NCI-H146 (cell line): ENCODE measurements around the gene RPS6KA3.
"Not testable (repeated sequence)": the region's sequence is repeated elsewhere in the genome, so short reads cannot be mapped to it uniquely, and the experiment has no call there.

ENCODE experiments used
- DNase-seq: peaks from one replicate; lab custom pipeline; 2025; lab: John Stamatoyannopoulos, UW

RPS6KA3 gene

GRCh38 chrX:20218836-20219505 is 47.7 kb downstream of the RPS6KA3 start:
- no peak for DNase-seq

GRCh38 chrX:20217906-20218305 is 48.8 kb downstream of the RPS6KA3 start:
- DNase-seq, result no peak

- peak; percentile 3 for DNase-seq
Observed at GRCh38 chrX:20217271-20217670, 49.4 kb downstream of the RPS6KA3 start.

DNA sequence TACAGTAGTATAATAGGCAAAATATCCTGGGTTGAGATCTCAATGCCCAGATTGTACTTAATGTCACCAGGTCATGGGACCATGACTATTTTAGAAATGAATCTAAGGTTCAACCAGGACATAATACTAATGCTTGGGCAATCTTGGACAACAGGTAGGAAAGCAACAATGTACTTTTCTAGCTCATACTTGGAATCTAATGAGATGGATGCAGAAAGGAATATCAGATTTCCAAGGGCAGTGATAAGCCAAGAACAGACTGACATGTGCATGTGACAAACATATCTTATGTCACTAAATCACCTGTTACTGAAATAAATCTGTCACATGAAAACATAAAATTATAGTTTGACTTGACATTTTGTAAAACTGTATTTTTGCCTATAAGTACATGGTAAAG is 51.1 kb downstream of the RPS6KA3 start:
- DNase-seq, result no peak

DNA sequence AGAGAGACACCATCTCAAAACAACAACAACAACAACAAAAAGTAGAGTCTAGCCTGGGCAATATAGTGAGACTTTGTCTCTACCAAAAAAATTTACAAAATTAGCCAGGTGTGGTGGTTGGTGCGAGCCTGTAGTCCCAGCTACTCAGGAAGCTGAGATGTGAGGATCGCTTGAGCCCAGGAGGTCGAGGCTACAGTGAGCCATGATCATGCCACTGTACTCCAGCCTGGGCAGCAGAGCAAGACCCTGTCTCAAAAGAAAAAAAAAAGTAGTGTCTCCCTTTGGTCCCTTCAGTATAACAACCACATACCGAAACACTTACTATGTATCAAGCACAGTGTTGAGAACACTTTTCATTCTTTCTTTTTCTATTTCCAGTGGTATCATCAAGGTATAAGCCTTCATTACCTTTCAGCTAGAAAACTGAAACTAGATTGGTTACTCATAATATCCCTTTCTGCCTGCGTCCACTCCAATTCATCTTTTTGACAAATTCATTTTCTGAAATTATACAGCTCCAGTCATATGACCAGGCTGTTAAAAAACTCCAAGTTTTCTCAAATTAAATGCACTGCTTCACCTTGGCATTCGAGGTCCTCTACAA is 54.1 kb downstream of the RPS6KA3 start:
- no peak for DNase-seq

GRCh38 chrX:20211261-20211786 is 55.4 kb downstream of the RPS6KA3 start:
- DNase-seq, result no peak

DNA sequence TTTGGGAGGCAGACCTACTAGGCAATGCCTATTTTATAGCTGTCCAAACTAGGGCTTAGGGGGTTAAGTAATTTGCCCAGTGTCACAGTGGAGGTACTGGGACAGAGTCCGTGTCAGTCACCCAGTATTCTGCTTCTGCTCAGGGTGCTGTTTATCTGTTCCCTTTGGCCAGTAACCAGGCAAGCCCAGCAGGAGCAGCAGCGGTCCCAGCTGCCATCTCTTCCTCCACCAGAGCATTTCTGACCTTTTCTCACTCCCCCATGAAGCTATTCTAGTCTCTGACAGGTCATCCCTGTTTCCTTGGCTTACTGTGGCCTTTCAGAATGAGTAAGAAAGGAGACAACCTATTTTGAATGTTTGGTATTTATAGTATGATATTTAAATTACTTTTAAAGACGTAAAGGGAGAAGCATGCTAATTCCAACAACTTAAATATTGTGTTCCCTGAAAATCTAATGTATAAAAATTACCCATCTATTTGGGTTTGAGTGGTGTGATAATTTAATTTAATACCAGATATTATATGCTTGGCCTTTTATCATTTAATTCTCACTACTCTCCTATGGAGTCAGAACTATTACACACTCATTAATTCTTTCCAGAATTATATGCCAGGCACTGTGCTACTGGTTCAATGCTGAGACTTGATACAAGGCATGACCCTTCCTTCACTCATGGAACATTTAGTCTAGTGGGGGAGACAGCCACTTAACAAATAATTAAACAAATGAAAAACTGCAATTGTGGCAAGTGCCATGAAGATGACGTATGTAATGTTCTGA is 60.6 kb downstream of the RPS6KA3 start:
- no peak for DNase-seq

DNA sequence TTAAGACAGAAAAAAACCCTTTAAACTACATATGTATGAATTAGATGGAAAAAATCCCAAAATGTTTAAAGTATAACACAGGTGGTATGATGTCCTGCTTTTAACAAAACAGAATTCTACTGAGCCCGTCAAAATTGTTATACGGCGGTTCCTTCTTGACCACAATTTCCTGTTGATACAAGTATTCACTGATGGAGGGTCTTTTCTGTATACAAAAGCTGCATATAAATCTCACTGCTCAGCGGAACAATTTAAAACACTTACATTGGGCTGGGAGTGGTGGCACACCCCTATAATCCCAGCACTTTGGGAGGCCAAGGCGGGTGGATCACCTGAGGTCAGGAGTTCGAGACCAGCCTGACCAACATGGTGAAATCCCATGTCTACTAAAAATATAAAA is 62.4 kb downstream of the RPS6KA3 start:
- no peak for DNase-seq

GRCh38 chrX:20197641-20198210 is 69.0 kb downstream of the RPS6KA3 start:
- no peak for DNase-seq

DNA sequence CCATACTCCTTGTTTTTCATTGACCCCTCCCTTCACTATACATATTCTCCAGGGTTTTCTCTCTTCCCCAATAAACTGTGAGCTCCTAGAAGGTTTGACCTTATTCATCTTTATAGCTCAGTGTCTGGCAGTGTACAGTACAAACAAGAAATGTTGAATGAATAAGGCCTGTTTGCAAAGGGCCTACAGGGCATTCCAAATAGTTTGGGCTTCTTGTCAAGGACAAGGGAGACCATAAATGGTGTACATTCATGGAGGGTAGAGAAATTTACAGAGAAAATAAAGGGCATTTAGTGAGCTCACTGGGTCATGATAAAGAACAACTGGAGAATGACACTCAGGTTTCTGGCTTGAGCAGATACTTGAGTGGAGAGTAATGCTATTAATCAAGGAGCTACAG is 77.5 kb downstream of the RPS6KA3 start:
- DNase-seq, result no peak

DNA sequence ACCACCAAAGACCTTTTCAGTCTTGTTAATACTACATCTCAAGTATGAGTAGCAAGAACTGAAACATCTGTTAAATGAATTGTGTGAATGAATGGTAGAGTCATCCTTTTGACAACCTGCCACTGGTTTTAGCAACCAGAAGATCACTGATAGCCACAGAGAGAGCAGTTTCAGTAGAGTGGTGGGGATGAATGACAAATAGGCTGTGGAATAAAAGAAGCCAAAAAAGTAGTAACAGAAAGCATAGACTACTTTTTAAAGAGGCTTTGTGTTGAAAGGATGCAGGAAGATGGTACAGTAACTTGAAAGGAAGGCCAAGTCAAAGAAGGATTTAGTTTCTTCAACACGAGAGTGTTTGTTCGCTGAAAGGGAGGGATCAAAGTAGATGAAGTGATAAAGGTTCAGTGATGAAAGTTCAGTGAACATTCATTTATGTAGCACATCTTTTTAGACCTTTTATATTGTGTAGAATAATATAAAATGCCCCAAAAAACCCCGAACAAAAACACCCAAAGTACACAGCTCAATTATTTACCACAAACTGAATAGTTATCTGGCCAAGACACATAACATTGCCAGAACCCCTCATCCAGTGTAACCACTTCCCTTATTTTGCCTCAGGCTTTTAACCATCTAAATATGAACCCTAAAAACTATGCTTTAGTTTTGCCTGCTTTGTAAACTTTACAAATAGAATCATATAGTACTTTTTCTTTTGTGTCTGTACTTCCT is 84.9 kb downstream of the RPS6KA3 start:
- DNase-seq, result no peak

DNA sequence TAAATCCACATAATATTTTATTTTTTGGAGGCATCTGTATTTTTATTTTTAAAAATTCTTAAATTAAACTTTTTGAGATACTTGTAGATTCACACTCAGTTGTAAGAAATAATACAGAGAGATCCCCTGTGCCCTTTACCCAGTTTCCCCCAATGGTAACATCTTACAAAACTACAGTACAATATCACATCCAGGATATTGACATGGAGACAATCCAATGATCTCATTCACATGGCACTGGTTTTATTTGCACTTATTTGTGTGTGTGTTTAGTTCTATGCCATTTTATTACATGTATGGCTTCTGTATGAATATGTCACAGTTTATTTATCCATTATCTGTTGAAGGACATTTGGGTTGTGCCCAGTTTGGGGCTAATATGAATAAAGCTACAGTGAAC is 89.6 kb downstream of the RPS6KA3 start:
- no peak for DNase-seq

DNA sequence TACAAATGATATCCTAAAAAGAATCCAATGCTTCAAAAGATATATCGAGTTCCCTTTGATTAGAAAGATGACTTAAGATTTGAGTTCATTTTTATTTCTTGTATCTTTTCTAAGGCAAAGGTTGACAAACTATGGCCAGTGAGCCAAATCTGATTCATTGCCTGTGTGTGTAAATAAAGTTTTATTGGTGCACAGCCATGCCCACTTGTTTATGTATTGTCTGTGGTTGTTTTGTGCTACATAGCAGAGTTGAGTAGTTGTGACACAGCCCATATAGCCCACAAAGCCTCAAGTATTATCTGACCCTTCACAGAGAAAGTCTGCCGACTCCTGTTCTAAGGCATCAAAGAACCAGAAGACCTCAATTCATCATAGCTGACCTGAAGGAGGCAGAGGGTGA is 92.9 kb downstream of the RPS6KA3 start:
- no peak for DNase-seq

GRCh38 chrX:20173313-20173712 is 93.4 kb downstream of the RPS6KA3 start:
- no peak for DNase-seq

DNA sequence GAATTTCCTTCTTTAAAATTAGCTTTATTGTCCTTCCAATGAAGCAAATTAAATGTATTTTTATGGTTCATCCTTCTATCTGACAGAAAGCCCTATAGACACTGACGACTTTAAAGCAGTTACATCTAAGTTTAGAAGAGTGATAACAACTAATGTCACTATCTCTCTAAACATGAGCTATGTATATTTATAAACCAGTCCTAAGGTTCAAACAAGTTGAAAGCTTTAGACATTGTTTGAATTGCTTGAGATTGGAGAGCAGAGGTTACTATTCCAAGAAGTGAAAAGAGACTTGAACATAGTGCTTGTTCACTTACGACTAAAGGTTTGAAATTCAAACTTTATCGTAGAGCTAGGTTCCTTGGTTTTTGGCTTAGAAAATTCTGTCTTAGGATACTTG is 94.8 kb downstream of the RPS6KA3 start:
- no peak for DNase-seq

DNA sequence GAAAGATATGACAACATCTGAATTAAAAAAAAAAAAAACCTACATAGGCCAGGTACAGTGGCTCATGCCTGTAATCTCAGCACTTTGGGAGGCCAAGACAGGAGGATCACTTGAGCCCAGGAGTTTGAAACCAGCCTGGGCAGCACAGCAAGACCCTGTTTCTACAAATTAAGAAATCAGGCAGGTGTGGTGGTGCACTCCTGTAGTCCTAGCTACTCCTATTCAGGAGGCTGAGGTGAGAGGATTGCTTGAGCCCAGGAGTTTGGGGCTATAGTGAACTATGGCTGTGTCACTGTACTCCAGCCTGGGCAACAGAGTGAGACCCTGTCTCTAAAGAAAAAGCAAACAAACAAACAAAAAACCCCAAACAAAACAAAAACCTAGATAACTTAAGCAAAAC is 104.2 kb downstream of the RPS6KA3 start:
- not testable (repeated sequence) for DNase-seq

- DNase-seq, result no peak
Observed at GRCh38 chrX:20159797-20160385, 106.8 kb downstream of the RPS6KA3 start.

DNA sequence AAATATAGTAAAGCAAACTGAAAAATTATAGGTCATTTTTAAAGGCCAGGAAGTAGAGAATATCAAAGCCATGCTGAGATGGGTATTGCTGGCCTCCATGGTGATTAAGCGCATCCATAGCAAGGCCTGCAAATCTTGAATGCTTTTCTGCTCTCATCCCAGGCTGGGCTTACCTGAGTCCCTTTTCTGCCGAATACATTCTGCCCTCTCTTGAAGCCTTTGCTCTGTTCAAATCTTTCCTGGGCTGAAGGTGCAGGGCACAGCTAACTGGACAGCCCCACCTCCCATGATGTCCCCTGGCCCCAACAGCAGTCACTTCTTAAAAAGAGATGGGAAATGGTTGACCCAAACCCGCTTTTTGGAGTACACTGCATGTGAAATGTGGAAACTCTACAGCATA is 115.0 kb downstream of the RPS6KA3 start:
- DNase-seq, result no peak

DNA sequence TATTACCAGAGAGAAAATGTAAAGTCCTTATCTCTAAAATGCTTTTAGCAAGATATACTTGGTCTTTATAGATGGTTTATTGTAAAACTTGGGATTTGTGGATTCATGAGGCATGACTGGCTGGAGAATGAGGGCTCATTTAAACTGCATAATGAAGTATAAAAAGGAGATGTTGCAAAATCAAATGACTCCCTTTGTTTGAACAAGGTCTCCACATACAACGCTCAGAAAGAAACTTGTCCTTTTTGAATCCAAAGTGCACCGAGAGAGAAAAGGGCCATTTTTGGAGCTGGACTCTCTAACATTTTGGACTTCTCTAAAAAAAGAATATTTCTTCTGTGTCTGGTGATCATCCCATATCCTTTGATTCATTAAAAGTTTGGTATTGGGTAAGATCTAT is 117.4 kb downstream of the RPS6KA3 start:
- DNase-seq, result no peak

GRCh38 chrX:20147561-20147960 is 119.1 kb downstream of the RPS6KA3 start:
- no peak for DNase-seq

- DNase-seq, result no peak
Observed at GRCh38 chrX:20144491-20144890, 122.2 kb downstream of the RPS6KA3 start.

- no peak for DNase-seq
Observed at GRCh38 chrX:20143561-20143960, 123.1 kb downstream of the RPS6KA3 start.
